ENCODE results near the gene SNAP47.

Gene SNAP47

DNA sequence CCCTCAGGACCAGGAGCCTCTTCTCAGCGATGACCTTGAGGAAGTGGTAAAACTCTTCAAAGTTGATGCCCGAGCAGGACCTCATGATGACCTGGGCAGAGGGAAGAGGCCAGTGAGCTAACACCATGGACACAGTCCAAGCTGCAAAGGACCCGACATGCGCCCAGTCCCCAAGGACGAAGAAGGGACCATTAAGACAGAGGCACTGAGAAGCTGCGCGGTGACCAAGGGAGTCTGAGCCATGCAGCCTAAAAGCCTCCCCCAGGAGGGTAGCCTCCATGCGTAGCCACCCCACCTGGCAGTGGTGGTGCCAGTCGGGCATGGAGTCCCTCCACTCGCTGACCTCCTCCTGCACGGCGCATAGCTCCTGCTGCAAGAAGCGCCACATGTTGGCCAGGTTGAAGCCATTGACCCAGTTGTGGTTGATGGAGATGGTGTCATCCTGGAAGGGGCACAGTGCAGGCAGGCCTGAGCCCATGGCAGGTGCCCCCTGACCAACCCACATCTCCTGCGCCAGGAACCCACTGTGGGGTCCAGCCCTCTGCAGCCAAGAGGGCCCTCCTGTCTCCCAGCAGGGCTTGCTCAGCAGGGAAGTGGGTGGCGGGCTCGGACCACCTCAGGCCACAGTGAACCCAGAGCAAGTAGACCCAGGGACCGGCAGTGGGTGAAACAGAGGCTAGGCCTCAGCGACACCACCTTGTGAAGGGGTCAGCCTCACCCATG lies 2.5 kb upstream of the SNAP47 start:
- no peak for DNase-seq

GRCh38 chr1:227733309-227733705 lies 1.9 kb upstream of the SNAP47 start:
- no peak for DNase-seq

DNA sequence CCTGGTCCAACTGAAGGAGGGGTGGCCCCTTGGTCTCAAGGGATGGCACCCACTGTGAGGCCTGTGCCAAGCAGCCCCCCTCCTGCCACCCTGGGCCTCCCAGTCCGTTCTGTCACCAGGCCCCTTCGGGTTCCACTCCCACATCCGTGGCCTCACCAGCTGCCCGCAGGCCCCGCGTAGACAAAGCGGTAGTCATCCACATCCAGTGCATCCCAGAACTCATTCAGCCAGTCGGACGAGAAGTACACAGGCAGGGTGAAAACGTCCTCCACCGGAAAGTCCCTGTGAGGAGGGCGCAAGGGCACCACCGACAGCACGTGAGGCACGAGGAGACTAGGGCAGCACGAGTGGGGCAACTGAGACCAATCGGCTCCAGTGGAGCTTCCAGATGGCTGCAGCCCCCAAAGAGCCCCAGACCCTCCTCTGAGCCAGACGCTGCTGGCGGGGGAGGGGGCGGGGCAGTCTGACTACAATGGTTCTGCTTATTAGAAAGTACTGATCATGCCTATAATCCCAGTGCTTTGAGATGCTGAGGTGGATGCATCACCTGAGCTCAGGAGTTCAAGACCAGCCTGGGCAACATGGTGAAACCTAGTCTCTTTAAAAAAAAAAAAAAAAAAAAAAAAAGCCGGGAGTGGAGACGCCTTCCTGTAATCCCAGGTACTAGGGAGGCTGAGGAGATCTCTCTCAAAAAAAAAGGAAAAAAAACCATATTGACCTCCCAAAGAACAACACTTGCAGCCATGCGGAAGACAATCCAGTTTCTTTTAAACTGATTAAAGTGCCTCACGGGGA lies 1.3 kb upstream of the SNAP47 start:
- no peak for DNase-seq

- DNase-seq = no peak
Observed at GRCh38 chr1:227734546-227734855, 734 bp upstream of the SNAP47 start.

DNA sequence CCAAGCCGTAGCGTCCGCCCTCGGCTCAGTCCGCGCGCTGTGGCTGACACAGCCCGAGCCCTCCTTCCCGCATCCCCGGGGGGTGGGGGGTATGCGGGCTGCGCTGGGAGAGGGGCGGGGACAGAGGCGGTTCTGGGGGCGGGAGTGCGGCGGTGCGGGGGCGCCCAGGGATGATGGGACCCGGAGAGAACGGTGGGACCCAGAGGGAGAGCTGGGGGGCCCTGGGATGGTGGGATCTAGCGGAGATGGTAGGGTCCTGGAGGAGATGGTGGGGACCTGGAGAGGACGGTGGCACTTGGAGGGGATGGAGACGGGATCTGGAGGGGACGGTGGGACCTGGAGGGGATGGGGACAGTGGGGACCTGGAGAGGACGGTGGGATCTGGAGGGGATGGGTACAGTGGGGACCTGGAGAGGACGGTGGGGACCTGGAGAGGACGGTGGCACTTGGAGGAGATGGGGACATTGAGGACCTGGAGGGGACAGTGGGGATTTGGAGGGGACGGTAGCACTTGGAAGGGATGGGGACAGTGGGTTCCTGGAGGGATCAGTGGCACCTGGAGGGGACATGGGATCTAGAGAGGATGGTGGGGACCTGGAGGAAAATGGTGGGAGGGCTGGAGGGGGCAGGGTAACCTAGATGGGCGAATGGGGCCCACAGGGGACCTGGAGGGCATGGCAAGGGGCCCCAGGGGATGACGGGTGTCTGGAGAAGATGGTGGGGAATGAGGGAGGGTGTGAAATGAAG lies 477 bp downstream of the SNAP47 start:
- DNase-seq = no peak

GRCh38 chr1:227736814-227737432 lies 1.7 kb downstream of the SNAP47 start:
- no peak for DNase-seq

- no peak for DNase-seq
Observed at GRCh38 chr1:227738820-227739219, 3.6 kb downstream of the SNAP47 start.

GRCh38 chr1:227739636-227740035 lies 4.4 kb downstream of the SNAP47 start:
- DNase-seq = no peak

DNA sequence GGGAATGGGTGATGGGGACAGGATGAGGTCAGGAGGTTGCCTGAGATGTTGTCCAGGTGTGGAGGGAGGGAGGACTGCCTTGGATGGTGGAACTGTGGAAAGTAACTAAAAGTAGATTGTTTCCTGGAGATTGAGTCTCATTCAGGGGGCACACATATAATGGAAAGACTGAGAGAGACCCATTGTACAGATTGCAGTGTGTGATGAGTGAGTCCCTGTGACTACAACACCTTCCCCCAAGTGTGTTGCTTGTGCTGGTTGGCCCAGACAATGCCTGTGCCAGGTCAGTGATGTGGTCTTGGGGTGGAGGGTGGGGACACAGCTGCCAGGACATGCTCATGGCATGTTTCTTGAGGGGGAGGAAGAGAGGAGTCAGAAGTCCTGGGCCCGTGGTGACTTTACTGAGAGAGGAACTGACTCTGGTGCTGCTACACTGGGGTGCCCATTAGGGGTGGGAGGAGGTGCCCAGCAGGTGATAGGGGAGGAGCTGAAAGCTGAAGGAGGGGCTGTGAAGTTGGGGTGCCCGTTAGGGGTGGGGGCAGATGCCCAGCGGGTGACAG lies 5.2 kb downstream of the SNAP47 start:
- no peak for DNase-seq

DNA sequence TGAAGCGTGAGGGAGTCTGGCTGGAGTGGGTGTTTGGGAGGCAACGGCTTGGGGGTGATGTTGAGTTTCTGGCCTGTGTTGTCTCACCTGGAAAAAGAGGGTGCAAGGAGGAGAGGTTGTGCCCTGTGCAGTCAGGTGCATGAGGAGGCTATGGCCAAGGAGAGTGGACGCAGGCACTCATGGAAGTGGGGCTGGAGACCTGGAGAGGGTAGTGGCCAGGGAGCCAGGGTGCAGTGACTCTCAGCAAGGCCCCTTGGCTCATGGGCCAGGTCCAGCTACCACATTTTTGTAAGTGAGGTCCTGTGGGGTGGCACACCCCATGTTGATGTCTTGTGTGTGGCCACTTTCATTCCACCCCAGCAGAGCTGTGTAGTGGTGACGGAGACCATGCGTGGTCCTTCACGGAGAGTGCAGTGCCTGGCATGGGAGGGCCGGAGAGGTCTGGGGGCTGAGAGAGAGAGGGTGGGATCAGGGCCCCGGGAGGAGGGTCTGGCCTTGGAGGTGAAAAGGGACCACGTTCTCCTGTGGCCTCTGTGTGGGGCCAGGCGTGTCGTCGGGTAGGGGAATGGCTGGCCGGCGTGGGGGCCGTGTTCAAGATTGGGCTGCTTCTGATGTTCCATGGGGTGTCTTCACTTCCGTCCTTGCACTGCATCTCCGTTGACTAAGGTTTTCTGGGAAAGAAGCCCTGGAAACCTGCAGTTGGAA lies 6.1 kb downstream of the SNAP47 start:
- no peak for DNase-seq

DNA sequence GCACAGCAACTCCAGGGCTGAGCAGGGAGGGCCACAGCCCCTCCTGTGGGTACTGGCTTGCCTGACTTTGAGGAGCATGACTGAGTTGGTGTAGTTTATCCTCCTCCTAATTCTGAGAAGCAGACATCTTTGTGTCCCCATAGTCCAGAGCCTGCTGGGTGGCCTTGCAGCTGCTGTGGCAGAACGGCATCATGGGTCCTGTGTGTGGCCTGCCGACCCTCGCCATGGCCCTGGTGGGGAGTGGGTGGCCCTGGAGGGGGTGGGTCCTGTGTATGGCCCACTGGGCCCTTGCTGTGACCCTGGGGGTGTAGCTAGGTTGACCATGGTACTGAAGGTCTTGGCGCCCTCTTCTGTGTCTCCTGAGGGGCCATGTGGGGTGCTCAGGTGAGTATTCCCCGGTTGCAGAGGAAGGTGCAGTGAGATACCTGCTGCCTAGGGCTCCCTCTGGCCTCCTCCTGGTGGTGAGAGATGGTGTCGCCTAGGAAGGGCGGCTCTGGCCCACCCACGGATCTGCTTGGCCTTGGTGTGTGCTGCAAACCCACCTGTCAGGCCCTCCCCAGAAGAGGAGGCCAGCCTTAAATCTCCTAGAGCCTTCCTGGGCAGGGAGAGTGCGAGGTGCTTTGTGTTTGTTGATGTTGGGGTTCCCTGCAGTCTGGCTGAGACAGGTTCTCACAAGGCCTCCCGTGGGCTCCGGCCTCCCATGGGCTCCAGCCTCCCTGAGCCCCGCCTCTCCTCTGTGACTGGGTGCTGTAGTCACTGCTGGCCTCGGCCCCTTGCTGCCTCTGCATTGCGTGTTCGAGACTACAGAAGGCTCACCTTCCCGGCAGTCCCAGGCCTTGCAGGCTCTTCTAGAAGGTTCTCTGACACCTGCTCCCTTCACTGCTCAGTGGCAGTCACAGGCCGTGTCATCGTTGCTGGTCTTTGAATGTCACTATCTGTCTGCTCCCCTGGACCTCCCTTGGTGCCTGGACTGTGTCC lies 7.8 kb downstream of the SNAP47 start:
- DNase-seq = no peak

DNA sequence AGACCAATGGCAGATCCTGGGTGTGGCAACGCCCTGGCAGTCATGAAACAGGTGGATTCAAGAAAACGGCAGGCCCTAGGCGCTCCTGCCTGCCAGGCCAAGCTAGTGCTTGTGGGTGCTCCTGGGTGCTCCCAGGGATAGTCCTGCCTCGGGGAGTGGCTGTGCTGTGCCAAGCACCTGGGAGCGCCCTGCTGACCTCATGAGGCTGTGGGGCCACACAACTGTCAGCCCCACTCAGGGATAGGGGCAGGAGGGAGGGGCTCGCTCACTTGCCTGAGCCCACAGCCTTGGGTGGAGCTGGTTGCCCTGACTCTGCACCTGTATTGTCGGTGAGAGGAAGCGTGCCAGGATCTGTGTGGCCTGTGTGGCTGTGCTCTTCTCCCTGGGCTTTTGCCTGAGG lies 9.4 kb downstream of the SNAP47 start:
- DNase-seq = no peak

DNA sequence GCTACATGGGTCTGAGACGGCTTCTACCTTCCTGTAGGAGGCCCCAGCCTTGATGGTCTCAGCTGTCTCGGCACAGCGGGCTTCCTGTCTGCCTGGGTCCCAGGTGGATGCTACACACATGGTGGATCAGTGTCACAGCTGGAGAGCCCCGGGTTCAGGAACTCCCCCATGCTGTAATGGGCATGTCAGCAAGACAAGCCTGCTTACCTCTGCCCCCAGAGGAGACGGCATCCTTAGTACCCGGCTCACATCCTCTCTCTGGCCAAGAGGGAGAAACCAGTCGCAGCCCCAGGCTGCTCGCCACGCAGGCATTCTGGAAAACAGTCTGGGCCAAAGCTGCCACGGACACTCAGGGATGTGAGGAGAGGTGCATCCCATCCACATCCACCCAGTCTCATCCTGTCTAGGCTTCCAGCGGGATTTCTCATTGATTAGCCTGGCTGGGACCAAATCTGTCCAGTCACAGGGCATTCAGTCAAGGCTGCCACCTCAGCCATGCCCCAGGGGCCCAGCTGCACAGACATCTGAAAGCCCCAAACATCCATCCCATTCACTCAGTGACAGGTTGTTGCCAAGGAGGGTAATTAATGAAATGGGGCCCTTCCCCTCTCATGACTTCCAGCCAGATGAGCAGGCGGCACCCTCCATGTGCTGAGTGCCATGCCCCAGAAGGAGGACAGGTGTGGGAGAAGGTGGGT lies 10.5 kb downstream of the SNAP47 start:
- no peak for DNase-seq

DNA sequence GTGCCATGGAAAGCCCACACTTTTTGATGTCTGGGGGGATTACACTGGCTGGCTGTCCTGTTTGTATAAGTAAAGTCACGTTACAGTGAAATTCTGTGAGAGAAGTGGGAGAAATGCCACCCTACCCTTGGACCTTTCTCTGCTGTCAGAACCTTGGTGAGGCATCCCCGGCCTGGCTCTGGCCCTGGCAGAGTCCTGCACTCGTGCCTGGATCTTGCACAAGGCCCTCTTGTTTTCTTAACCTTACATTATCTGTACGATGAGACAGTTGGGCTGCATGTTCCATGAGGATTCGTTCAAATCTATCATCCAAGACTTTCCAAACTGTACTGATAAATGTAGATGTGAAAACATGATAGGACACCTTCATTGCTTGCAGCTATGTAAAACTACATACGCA lies 11.4 kb downstream of the SNAP47 start:
- DNase-seq = no peak

DNA sequence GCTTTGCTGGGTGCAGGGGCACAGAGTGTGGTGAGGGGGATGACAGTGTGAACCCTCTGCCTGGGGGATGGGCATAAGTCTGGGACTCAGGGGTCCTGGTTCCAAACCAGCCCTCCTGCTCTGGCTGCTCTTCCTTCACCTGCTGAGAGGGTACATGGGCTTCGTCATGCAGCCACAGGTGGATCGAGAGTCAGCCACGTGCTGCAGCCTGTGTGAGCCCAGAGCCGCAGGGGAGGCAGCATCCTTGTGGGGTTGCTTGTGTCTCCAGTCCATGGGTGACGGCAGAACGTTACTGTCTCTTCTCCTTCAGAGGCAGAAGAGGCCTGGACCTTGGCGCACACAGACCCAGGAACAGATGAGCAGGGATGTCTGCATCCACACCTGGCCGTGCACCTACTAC lies 12.1 kb downstream of the SNAP47 start:
- DNase-seq = no peak

- no peak for DNase-seq
Observed at GRCh38 chr1:227747948-227748495, 12.8 kb downstream of the SNAP47 start.

DNA sequence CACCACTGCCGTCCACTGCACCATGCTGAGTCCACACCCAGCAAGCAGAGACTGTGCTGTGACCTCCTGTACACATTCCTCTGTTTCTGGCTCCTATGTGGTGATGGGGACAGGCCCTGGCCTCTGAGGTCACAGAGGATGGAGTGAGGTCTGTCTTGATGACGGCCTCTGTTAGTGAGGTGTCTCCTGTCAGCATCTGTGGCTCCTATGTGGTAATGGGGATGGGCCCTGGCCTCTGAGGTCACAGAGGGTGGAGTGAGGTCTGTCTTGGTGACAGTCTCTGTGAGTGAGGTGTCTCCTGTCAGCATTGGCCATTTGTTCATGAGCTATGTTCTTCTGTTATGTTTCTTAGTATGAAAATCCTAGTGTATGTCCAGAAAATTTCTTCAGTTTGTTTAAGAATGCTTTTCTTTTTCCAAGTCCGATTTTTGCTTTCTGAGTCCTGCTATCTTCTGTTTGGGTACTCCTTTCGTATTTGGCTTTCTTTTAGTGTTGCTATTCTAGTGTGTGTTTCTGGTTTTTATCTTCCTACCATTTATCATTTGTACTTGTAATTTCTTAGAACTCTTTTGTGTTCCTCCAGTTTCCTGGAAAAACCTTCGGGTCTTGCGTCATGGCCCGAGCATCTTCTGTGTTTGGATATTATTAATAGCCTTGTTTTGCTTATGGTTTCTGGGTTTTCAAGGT lies 13.4 kb downstream of the SNAP47 start:
- DNase-seq = no peak

GRCh38 chr1:227749225-227749624 lies 14.0 kb downstream of the SNAP47 start:
- DNase-seq = no peak

DNA sequence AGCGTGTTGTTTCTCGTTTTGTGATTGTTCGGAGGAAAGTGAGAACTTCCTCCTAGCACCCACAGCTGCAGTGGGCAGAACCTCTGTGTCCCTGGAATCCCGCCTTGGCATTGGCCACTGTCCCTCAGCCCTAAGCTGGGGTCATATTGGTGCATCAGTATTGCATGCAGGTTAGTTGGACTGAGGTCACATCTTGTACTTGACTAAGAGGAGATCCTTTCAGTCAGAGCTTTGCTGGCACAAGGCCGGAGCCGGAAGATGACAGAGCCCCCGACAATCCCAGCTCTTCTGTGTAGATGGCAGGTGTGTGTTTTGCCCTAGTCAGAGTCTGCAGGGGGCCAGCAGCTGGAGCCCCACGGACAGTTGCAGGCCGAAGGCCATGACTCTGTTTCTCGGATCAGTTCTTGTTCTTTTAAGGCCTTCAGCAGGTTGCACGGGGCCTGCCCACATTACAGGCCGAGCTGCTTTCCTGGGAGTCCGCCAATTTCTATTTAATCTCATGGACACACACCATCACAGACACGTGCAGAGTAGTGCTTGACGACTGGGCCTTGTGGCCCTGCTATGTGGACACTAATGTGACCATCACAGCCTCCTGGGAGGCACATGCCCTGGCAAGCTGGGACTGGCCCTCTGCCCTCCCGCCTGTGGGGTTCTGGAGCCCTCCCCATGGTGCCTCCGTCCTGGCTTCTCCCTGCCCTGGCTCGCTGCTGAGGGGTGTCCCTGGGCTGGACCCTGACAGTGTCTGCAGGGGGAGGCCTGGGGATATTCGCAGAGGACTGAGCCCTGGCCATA lies 14.9 kb downstream of the SNAP47 start:
- DNase-seq = no peak
